Heart left ventricle (tissue), 13 donors: Measurements from ENCODE around the gene FOXM1.

Experiments used
- POLR2A ChIP-seq, 2 donors: fragments of 450-650 bp; IDR thresholded peaks; one replicate each; pipeline ENCODE4 v1.6.1; 2017; ENCODE audit warnings: antibody characterized with exemption in 2 of 2, mild to moderate bottlenecking in 2 of 2, moderate library complexity in 2 of 2
- TF ChIP-seq, protein P1 (sequence below), 12 donors: fragments of 200-600 bp; sonication (generic) in 4 of 12; IDR thresholded peaks; one replicate each; pipeline versions ENCODE4 v1.5.0 to v1.8.0; 2018 to 2022; ENCODE audit warnings: antibody characterized with exemption in 12 of 12, mild to moderate bottlenecking in 5 of 12
- donor health status: ischemic (EF 13 %, LVEDD 7.1; RV severe dilation, severe dysfunction).
- donor health status: DM: no; HTN: yes; CAD: no.
- donor health status: DM: no; HTN: no; CAD: no.
- donor health status: ischemic (EF 25% LVEDD 6.9; RV normal size, moderate dysfunction).
- donor health status: ischemic (EF 25% LVEDD 5.7; RV mildly dilated, moderate dysfunction).
- donor health status: ischemic (EF 35%, LVEDD 5.7; RV mildly dilated, moderate dysfunction).
- donor health status: nonischemic (EF 11% LVEDD 7.7; RV severe dilation, severe dysfunction).
- donor health status: DM: yes; HTN: yes; CAD: no.
- donor health status: PGD.
- donor health status: ischemic (EF 29% LVEDD 5.4; RV normal size, mild dysfunction).
- donor health status: nonischemic (EF 23%, LVEDD 6.1; RV moderate dilation, normal function).

- TF ChIP-seq, protein P1, sequence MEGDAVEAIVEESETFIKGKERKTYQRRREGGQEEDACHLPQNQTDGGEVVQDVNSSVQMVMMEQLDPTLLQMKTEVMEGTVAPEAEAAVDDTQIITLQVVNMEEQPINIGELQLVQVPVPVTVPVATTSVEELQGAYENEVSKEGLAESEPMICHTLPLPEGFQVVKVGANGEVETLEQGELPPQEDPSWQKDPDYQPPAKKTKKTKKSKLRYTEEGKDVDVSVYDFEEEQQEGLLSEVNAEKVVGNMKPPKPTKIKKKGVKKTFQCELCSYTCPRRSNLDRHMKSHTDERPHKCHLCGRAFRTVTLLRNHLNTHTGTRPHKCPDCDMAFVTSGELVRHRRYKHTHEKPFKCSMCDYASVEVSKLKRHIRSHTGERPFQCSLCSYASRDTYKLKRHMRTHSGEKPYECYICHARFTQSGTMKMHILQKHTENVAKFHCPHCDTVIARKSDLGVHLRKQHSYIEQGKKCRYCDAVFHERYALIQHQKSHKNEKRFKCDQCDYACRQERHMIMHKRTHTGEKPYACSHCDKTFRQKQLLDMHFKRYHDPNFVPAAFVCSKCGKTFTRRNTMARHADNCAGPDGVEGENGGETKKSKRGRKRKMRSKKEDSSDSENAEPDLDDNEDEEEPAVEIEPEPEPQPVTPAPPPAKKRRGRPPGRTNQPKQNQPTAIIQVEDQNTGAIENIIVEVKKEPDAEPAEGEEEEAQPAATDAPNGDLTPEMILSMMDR (IDR thresholded peaks at IDR 0.05): no peak
- TF ChIP-seq POLR2A (IDR thresholded peaks at IDR 0.05): no peak
Measured at GRCh38 chr12:2832550-2833127, 44.3 kb downstream of the FOXM1 start.
